SK-N-SH (cell line): ENCODE measurements around the gene FLOT1. TPM values are rescaled to one million over a fixed set of nuclear protein-coding genes. Genes with fewer than 3 reads are reported as not detected.

Experiments used
- ELF1 ChIP-seq: IDR thresholded peaks from 2 replicates; pipeline ENCODE4 v1.4.0; 2012
- FOSL2 ChIP-seq: IDR thresholded peaks from 2 replicates; pipeline ENCODE4 v1.4.0; 2012; ENCODE audit warnings: low read depth, mild to moderate bottlenecking, moderate library complexity, borderline replicate concordance
- FOXM1 ChIP-seq: IDR thresholded peaks from 2 replicates; pipeline ENCODE4 v1.4.0; 2012; ENCODE audit warnings: low read depth, mild to moderate bottlenecking
- GABPA ChIP-seq: IDR thresholded peaks from 2 replicates; pipeline ENCODE4 v1.4.0; 2012; ENCODE audit warnings: low read depth, mild to moderate bottlenecking
- GATA2 ChIP-seq: sonication (generic); formaldehyde crosslinking; IDR thresholded peaks from 2 replicates; pipeline ENCODE4 v1.5.0; 2020; ENCODE audit warnings: mild to moderate bottlenecking, missing genetic modification reagents
- JUND ChIP-seq: IDR thresholded peaks from 2 replicates; pipeline ENCODE4 v1.4.0; 2012
- TAF1 ChIP-seq: IDR thresholded peaks from 2 replicates; pipeline ENCODE4 v1.6.1; 2012; ENCODE audit warnings: low read depth, mild to moderate bottlenecking, low read length, moderate library complexity, borderline replicate concordance
- TEAD4 ChIP-seq: IDR thresholded peaks from 2 replicates; pipeline ENCODE4 v1.4.0; 2012; ENCODE audit warnings: mild to moderate bottlenecking, borderline replicate concordance; ENCODE audit not compliant: insufficient read depth
- polyA plus RNA-seq, 3 experiments: library from polyadenylated mRNA; depleted of rRNA; stranded (reverse); fragments of >200 nt; gene quantifications; 2 replicates each; pipeline ENCODE4 v1.2.3, GENCODE V29; 2012
- TF ChIP-seq, protein P1 (sequence below): IDR thresholded peaks from 2 replicates; pipeline ENCODE4 v1.4.0; 2012; ENCODE audit warnings: low read depth, borderline replicate concordance
- TF ChIP-seq, protein P2 (sequence below): IDR thresholded peaks from 2 replicates; pipeline ENCODE4 v1.6.1; 2012; ENCODE audit warnings: mild to moderate bottlenecking, low read depth, low read length, moderate library complexity
- TF ChIP-seq, protein P3 (sequence below): IDR thresholded peaks from 2 replicates; pipeline ENCODE4; 2012
- TF ChIP-seq, protein P4 (sequence below): fragments of 150-350 bp; IDR thresholded peaks from 2 replicates; pipeline ENCODE4 v1.6.1; 2017; ENCODE audit warnings: antibody characterized with exemption, low read length, low read depth, borderline replicate concordance

The FLOT1 gene
- polyA plus RNA-seq, 1 of the 3 experiments (the other 2 are of a cell fraction) = 462 TPM

DNA sequence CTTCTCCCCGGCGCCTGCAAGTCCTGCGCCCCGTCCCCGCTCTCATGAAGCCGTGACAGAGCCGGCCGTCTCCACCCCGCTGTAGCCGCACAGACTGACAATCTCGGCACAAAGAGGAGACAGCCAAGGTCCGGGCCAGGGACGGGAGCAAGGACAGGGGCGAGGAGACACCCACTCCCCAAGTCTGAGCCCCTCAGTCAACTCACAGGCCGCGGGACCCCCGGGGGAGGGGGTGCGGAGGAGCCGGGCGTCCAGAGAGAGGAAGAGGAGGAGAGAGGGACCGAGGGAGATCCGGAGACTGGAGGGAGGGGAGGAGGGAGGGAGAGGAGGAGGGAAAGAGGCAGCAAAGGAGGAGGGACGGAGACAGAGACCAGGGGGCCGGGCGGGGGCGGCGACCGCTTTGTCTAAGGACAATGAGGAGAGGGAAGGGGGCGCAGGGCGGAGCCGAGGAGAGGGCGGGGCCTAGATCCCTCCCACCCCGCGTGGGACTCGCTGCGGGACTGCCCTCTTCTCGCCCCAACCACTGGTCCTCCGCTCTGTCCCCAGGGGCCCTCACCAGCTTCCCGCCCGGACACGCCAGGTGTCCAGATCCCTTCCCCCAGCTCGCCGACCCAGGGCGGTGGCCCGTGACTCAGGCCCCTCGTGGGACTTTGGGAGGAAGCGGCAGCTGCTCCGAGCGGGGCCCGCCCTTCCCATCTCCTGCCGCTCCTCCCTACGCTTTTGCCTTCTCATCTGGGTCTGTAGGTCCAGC, 55.4 kb downstream of the FLOT1 start (continued):
- TF ChIP-seq GABPA = peak; percentile 39; the same call in 1 of the 2 replicates
- no peak; the same call in none of the 2 replicates for TF ChIP-seq TAF1
- 0 out of 2 replicates have a peak, but pooled peaks have one; percentile 47 for TF ChIP-seq JUND
- TF ChIP-seq, protein P1, sequence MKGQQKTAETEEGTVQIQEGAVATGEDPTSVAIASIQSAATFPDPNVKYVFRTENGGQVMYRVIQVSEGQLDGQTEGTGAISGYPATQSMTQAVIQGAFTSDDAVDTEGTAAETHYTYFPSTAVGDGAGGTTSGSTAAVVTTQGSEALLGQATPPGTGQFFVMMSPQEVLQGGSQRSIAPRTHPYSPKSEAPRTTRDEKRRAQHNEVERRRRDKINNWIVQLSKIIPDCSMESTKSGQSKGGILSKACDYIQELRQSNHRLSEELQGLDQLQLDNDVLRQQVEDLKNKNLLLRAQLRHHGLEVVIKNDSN = peak; percentile 36; the same call in 1 of the 2 replicates
- TF ChIP-seq, protein P2, sequence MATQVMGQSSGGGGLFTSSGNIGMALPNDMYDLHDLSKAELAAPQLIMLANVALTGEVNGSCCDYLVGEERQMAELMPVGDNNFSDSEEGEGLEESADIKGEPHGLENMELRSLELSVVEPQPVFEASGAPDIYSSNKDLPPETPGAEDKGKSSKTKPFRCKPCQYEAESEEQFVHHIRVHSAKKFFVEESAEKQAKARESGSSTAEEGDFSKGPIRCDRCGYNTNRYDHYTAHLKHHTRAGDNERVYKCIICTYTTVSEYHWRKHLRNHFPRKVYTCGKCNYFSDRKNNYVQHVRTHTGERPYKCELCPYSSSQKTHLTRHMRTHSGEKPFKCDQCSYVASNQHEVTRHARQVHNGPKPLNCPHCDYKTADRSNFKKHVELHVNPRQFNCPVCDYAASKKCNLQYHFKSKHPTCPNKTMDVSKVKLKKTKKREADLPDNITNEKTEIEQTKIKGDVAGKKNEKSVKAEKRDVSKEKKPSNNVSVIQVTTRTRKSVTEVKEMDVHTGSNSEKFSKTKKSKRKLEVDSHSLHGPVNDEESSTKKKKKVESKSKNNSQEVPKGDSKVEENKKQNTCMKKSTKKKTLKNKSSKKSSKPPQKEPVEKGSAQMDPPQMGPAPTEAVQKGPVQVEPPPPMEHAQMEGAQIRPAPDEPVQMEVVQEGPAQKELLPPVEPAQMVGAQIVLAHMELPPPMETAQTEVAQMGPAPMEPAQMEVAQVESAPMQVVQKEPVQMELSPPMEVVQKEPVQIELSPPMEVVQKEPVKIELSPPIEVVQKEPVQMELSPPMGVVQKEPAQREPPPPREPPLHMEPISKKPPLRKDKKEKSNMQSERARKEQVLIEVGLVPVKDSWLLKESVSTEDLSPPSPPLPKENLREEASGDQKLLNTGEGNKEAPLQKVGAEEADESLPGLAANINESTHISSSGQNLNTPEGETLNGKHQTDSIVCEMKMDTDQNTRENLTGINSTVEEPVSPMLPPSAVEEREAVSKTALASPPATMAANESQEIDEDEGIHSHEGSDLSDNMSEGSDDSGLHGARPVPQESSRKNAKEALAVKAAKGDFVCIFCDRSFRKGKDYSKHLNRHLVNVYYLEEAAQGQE = 0 out of 2 replicates have a peak, but pooled peaks have one; percentile 48
- TF ChIP-seq FOSL2 = peak; percentile 54; the same call in 1 of the 2 replicates
- no peak for TF ChIP-seq TEAD4
- TF ChIP-seq, protein P3, sequence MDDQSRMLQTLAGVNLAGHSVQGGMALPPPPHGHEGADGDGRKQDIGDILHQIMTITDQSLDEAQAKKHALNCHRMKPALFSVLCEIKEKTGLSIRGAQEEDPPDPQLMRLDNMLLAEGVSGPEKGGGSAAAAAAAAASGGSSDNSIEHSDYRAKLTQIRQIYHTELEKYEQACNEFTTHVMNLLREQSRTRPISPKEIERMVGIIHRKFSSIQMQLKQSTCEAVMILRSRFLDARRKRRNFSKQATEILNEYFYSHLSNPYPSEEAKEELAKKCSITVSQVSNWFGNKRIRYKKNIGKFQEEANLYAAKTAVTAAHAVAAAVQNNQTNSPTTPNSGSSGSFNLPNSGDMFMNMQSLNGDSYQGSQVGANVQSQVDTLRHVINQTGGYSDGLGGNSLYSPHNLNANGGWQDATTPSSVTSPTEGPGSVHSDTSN = peak; percentile 24
- TF ChIP-seq GATA2 (CRISPR knock-in tag) = no peak
- TF ChIP-seq ELF1 = 0 out of 2 replicates have a peak, but pooled peaks have one; percentile 19
- TF ChIP-seq FOXM1 = no peak
- TF ChIP-seq, protein P4, sequence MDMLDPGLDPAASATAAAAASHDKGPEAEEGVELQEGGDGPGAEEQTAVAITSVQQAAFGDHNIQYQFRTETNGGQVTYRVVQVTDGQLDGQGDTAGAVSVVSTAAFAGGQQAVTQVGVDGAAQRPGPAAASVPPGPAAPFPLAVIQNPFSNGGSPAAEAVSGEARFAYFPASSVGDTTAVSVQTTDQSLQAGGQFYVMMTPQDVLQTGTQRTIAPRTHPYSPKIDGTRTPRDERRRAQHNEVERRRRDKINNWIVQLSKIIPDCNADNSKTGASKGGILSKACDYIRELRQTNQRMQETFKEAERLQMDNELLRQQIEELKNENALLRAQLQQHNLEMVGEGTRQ = no peak
